ENCODE results near the gene RCN2.

RCN2 gene

DNA sequence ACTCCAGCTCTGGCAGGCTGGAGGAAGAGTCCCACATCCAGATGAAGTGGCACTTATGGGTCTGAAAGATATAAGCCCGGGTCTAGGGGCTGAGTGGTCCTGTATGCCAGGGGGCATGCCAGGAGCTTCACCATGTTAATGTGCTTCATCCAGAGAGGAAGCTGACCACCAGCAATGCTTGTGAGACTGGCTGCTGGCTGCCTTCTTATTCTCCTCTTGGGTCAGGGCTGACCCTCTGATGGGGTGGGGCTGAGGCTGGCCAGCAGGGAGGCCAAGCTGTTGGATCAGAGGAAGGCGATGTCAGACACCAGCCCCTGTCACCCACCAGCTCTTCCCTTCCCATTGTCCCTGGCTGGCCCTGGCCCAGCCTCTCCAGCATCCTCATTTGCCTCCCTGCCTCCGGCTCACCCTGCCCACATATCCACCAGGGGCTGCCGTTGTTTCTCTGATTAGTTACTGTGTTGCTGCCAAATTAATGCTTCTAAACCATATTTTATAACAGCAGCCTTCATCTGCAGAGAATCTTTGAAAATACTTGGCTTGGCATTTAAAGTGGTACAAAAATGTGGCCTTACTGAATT lies 43.0 kb downstream of the RCN2 start:
- no peak for DNase-seq

DNA sequence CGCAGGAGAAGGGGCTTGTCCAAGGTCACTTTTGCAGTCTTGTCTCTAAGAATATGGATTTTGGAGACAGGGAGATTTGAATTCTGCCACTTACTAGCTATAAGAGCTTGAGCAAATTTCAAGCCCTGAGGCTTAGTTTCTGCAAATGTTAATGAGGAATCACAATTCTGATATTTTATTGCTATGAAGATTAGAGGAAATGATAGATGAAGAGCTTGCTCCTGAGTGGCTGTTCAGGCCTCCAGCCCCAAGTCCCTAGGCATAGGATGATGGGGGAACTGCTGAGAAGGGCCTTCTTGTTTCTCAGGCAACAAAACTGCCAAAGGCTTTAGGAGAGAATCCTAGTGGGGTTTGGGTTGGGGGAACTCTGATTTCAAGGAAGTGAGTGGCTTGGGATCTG lies 44.6 kb downstream of the RCN2 start:
- DNase-seq: no peak

DNA sequence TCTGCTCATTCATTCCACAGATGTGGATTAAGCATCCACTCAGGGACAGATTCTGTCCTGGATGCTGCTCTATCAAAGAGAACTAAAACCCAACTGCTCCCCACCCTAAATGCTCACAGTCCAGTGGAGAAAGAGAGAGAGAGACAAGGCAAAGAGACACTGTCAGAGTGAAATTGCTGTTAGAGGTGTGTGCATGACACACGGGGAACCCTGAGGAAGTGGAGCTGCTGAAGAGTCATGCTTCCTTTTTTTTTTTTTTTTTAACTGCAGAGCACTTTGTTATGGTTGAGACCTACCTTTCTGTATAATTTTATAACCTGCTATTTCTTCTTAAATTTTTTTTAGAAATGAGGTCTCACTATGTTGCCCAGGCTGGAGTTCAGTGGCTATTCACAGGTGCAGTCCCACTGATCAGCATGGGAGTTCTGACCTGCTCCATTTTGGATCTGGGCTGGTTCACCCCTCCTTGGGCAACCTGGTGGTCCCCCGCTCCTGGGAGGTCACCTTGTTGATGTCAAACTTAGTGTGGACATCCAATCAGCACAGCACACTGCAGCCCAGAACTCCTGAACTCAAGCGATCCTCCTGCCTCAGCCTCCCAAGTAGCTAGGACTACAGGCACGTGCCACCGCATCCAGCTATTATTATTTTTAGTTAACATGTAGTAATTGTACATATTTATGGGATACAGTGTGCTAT lies 45.2 kb downstream of the RCN2 start:
- no peak for DNase-seq

GRCh38 chr15:76978522-76979330 lies 47.2 kb downstream of the RCN2 start:
- no peak for DNase-seq

- DNase-seq: no peak
Measured at GRCh38 chr15:76979331-76979925, 47.9 kb downstream of the RCN2 start.

DNA sequence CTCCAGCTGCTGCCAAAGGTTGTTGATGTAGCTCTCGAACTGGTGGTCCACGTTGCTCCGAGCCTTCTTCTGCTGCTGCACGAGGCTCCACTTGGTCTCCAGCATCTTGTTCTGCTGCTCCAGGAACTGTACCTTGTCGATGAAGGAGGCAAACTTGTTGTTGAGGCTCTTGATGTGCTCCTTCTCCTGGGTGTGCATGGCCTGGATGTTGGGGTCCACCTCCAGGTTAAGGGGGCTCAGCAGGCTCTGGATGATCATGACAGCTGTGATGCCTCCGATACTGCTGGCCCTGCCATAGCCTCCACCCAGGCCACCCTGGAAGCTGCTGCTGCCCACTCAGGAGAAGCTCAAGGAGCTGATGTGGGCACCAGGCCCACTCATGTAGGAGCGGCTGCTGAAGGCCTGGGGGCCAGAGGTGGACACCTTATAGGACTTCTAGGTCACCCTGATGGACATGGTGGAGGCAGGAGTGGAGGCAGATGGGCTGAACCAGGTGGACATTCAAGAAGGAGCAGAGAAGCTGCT lies 48.5 kb downstream of the RCN2 start:
- no peak for DNase-seq

- DNase-seq: no peak
Measured at GRCh38 chr15:76982356-76982755, 50.8 kb downstream of the RCN2 start.

DNA sequence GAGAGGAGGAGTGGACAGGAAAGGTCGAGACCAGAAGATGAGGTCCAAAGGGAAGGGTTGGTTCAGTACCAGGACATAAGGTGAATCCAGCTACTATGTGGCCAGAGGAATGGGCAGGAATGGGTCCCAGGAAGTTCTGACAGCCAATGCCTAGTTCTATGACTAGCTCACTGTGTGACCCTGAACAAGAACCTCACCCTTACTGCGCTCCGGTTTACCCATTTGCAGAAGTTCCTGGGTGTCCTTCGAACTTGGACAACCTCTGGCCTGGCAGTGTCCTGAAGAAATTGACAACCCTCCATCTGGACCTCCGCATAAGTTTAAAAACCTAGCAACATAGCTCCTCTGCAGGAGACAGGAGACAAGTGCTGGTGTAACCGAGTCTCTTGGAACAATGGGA lies 51.2 kb downstream of the RCN2 start:
- no peak for DNase-seq

DNA sequence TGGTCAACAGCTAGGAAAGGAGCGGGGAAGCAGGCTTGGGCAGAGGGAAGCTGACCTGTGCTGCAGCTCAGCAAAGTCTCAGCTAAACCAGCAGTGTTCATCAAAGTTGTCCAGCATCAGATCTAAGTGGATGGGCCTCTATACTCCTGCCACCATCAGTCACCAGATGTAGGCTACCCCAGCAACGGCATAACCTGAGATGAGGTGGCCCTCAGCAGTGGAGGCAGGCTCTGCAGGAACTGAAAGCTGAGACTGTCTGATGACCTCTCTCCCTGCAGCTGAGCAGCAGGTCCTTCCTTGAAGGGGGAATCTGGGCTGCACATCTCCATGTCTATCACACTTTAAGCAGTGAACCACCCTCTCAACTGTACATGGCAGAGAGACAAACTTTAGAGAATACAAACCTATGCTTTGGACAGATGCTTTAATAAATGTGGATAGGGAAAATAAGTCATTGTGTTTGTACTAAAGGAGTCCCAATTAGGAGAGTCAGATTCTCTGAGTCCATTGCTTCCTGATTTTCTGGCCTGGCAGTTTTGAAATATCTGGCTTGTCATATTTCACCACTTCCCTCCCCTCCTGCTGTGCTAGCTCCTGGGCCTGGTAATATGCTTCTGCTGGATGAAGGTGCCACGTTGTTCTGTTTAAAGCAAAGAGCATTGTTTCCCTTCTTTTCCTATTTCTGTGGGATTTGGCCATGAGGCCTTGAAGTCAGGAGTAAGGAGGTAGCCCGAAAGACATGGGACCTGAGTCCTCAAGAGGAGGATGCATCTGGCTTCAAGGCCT lies 52.2 kb downstream of the RCN2 start:
- DNase-seq: no peak

GRCh38 chr15:76986743-76987142 lies 55.2 kb downstream of the RCN2 start:
- DNase-seq: no peak

- DNase-seq: no peak
Measured at GRCh38 chr15:76987276-76987675, 55.7 kb downstream of the RCN2 start.

DNA sequence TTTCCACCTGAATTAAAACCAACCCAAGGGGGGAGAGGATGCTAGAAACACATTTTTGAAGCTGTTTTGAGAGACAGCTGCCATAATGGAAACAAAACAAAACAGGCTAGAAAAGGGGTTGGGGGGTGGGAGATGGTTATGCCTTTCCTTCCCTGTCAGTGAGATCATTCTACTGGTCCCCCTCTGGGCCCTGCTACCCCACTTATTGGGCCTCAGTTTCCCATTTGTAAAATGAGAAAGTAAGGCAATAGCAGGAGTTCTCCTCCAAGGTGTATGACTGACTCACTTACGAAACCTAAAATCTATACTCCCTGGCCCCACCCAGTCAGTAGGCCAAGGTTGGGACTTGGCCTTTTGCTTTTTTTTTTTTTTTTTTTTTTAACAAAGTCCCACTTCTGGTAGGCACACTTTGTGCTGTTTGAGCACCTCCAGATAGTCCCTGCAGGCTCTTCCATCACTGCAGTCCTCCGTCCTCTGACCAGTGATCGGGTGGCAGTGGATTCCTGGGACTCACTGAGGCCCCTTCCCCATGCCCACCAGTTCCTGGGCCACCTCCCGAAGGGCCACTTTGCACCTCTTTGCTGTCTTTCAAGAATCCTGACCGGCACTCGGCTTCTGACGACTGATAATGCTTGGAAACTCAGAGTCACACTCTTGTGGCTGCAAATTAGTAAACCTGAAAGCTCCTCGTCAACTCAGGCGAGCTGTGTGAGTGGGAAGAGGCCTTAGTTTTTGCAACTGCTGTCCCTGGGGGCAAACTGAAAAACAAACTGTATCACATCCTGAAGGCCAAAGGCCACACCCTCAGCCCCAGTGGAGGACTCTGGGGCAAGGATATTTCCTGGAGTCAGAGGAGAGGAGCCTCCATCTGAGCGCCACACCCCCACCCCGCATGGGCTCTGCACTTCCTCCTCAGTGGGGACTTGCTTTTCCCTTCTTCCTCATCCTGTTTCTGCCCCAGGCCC lies 56.6 kb downstream of the RCN2 start:
- DNase-seq: no peak

GRCh38 chr15:76988867-76989780 lies 57.6 kb downstream of the RCN2 start:
- DNase-seq: no peak

- no peak for DNase-seq
Measured at GRCh38 chr15:76991048-76991447, 59.5 kb downstream of the RCN2 start.

- no peak for DNase-seq
Measured at GRCh38 chr15:76991741-76992645, 60.4 kb downstream of the RCN2 start.

DNA sequence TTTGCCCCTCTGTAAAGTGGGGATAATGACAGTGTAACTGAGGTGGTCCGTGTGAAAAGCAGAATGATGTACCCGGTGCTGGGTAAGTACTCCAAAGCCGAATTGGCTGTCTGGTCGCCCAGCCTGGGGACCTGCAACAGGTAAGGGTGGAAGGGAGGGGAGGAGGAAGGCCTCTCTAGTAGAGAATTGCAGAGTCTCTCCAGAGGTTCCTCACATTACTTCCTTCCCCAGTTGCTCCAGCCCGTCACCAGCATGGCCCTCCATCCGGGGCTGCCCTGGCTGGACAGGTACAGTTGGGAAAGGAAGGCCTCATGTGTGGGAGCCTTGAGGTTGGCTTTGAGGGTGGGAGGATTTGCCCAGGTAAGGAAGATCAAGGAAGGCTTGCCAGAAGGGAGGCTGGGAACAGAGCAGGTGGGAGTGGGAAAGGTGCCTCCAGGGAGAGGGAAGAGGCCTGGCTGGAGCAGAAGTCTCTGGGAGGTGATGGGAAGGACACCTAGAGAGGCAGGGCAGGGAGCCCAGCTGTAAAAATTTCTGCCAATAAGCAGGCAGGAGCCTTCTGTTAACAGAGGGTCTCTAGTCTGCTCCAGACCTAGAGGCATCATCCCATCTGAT lies 61.7 kb downstream of the RCN2 start:
- no peak for DNase-seq

DNA sequence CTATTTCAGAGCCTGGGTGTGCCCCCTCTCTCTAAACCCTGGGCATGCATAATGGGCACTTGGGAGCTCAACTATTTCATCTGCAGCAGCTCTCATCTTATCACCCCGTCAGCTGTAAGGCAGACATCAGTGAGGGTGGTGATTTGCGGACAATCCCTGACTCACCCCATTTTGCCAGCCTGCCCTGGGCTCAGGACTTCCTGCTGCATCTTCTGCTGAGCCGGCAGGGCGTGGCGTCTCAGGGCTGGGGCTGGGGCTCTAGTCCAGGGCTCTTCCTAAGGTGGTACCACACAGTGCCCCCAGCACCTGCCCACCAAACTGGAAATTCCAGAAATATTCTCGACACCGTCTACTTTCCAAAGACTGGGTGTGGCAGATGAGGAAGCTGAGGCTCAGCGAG lies 62.5 kb downstream of the RCN2 start:
- no peak for DNase-seq

DNA sequence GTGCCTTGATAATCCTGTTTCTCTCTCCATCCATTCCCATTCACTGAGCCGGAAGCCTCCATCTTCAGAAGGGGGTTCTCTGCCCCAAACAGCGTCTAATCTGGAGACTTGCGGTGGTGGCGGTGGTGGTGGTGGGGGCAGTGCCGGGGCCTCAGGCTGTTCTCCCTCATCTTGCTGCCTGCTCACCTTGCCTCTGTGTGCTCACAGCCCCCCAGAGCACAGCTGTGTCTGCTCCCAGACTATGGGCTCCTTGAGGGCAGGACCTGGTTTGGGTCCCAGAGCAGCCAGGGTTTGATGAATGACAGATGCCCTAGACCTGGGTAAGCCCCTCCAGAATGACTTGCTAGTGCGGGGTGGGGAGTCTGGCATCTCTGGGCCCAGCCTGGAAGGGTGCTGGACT lies 62.9 kb downstream of the RCN2 start:
- DNase-seq: no peak

Measured in DMS 273 treated with DMSO at 0.1 percent for 48 hours (cell line).